GM12878 (cell line): ENCODE data around the gene SLX4IP. TPM values are rescaled to one million over a fixed set of nuclear protein-coding genes. Genes with fewer than 3 reads are reported as not detected.

Experiments
- ATF3 ChIP-seq: IDR thresholded peaks from 2 replicates; pipeline ENCODE4 v1.6.1; 2011; ENCODE audit warnings: low read depth, mild to moderate bottlenecking, low read length, moderate library complexity, borderline replicate concordance; ENCODE audit errors: extremely low read depth
- CEBPZ ChIP-seq: fragments of 150-350 bp; IDR thresholded peaks from 2 replicates; pipeline ENCODE4 v1.6.1; 2016; ENCODE audit warnings: low read depth, low read length
- CREB1 ChIP-seq: IDR thresholded peaks from 2 replicates; pipeline ENCODE4 v1.6.1; 2012; ENCODE audit warnings: low read depth, mild to moderate bottlenecking, inconsistent platforms
- E4F1 ChIP-seq: fragments of 450-650 bp; IDR thresholded peaks from 2 replicates; pipeline ENCODE4 v1.6.1; 2018; ENCODE audit warnings: borderline replicate concordance, mild to moderate bottlenecking; ENCODE audit not compliant: partially characterized antibody
- ETV6 ChIP-seq, 2 experiments: fragments of 450-650 bp in 1 of 2; IDR thresholded peaks in 1 of 2; conservative IDR thresholded peaks in 1 of 2; 2 replicates each; pipeline ENCODE4 v1.6.1; 2014; ENCODE audit warnings: antibody characterized with exemption in 1 of 2, borderline replicate concordance in 1 of 2, low read depth in 1 of 2, mild to moderate bottlenecking in 1 of 2, moderate library complexity in 1 of 2
- HDAC2 ChIP-seq: fragments of 200-600 bp; sonication (generic); IDR thresholded peaks from 2 replicates; pipeline ENCODE4 v1.6.1; 2017
- IKZF2 ChIP-seq, 2 experiments: fragments of 450-650 bp; IDR thresholded peaks; 2 replicates each; pipeline ENCODE4 v1.6.1; 2017; ENCODE audit warnings: mild to moderate bottlenecking in 2 of 2, moderate library complexity in 2 of 2
- JUND ChIP-seq: IDR thresholded peaks from 2 replicates; pipeline ENCODE4 v1.6.1; 2012; ENCODE audit warnings: low read depth, mild to moderate bottlenecking, low read length, improper control_type of control experiment, moderate library complexity
- MTA2 ChIP-seq: fragments of 450-650 bp; IDR thresholded peaks from 2 replicates; pipeline ENCODE4 v1.6.1; 2016; ENCODE audit warnings: low read depth, mild to moderate bottlenecking, moderate library complexity
- MYC ChIP-seq: IDR thresholded peaks from 2 replicates; pipeline ENCODE4 v1.6.1; 2011; ENCODE audit warnings: mild to moderate bottlenecking, low read length, moderate library complexity, inconsistent platforms; ENCODE audit not compliant: insufficient read depth, insufficient replicate concordance, insufficient read length, severe bottlenecking
- NBN ChIP-seq: fragments of 450-650 bp; IDR thresholded peaks from 2 replicates; pipeline ENCODE4 v1.6.1; 2016
- PRDM15 ChIP-seq: fragments of 450-650 bp; formaldehyde crosslinking; IDR thresholded peaks from 2 replicates; pipeline ENCODE4 v1.4.0; 2020; ENCODE audit warnings: mild to moderate bottlenecking, moderate library complexity
- RELB ChIP-seq: fragments of 450-650 bp; IDR thresholded peaks from 2 replicates; pipeline ENCODE4 v1.6.1; 2017; ENCODE audit warnings: low read depth, mild to moderate bottlenecking, moderate library complexity
- RFX5 ChIP-seq: IDR thresholded peaks from 2 replicates; pipeline ENCODE4 v1.6.1; 2011; ENCODE audit warnings: low read depth, low read length, improper control_type of control experiment
- SIN3A ChIP-seq: IDR thresholded peaks from 2 replicates; pipeline ENCODE4 v1.6.1; 2012; ENCODE audit warnings: low read depth, low read length, improper control_type of control experiment
- SUPT20H ChIP-seq: IDR thresholded peaks from 2 replicates; pipeline ENCODE4 v1.6.1; 2011; ENCODE audit warnings: low read depth, mild to moderate bottlenecking, low read length, moderate library complexity, borderline replicate concordance; ENCODE audit not compliant: control insufficient read depth
- TAF1 ChIP-seq: IDR thresholded peaks from 2 replicates; pipeline ENCODE4 v1.6.1; 2011; ENCODE audit warnings: mild to moderate bottlenecking, low read depth, low read length, borderline replicate concordance
- polyA plus RNA-seq, 11 experiments: library from polyadenylated mRNA; depleted of rRNA in 4 of 11; unstranded in 6 of 11; stranded (reverse) in 5 of 11; fragments of >200 nt; fragmentation: Nextera tagmentation in 4 of 11; fragmentation: Illumina TruSeq in 1 of 11; extraction: Ambion mirVana in 4 of 11; extraction: Trizol in 1 of 11; gene quantifications; 1 replicate in 1 of 11; 2 replicates in 10 of 11; pipeline versions ENCODE4 v1.2.1 to v1.2.3, GENCODE V29; 2011 to 2016; ENCODE audit warnings: inconsistent platforms in 2 of 11, missing spikeins in 2 of 11, low read depth in 1 of 11
- total RNA-seq, 4 experiments: library from RNA; depleted of rRNA in 3 of 4; stranded (reverse); fragments of >200 nt in 3 of 4; fragmentation: Illumina TruSeq in 1 of 4; extraction: Trizol in 1 of 4; gene quantifications; 2 replicates each; pipeline versions ENCODE4 v1.2.1 to v1.2.3, GENCODE V29; 2013 to 2021

Gene SLX4IP
- total and polyA plus RNA-seq, 10 of the 15 experiments (the other 5 are each of a cell fraction or from before 2014, with no cell fraction given): 2.2 to 11.0 (median 6.3) TPM

- no peak for TF ChIP-seq SIN3A
- no peak for TF ChIP-seq ATF3
- no peak for TF ChIP-seq CEBPZ
- TF ChIP-seq PRDM15 (CRISPR knock-in tag): no peak
- TF ChIP-seq MYC: no peak
- peak in 1 of 2 experiments; percentile 79; a peak in 2 of 4 replicates for TF ChIP-seq ETV6 (conservative IDR thresholded peaks at IDR 0.05 in 1 of 2, IDR thresholded peaks at IDR 0.05 in 1 of 2; ENCODE audit: borderline replicate concordance in 1 of 2, low read depth in 1 of 2)
- 0 out of 2 replicates have a peak, but pooled peaks have one; percentile 45 for TF ChIP-seq CREB1
- TF ChIP-seq RELB: peak; percentile 75
- TF ChIP-seq TAF1: no peak
- TF ChIP-seq E4F1: no peak
- no peak for TF ChIP-seq HDAC2
- TF ChIP-seq IKZF2 (IDR thresholded peaks at IDR 0.05): peak; percentile 90 to 91
- TF ChIP-seq RFX5: no peak
- TF ChIP-seq SUPT20H: no peak
- TF ChIP-seq MTA2: peak; percentile 68; the same call in 1 of the 2 replicates
- TF ChIP-seq NBN: 0 out of 2 replicates have a peak, but pooled peaks have one; percentile 12
- no peak for TF ChIP-seq JUND
Observed at GRCh38 chr20:10670501-10671220, 235.6 kb downstream of the SLX4IP start (continued).
